Measurements from ENCODE around the gene DKK3.

DNA sequence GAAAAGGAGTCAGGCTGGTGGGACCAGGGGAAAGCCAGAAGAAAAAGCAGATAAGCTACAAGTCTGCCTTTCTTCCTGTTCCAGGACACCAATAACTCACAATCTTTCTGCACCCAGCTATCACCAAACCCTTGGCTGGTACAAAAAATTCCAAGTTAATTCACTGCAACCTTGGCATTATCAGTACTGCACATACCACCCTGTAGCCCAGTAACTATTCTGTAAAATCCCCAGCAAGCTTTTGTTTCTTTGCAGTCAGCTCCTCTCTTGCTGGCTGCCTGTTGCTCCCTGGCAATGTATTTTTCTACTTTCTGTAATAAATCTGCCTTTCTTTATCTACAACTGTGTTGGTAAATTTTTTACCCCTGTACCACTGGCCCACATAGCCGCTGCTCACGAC is 20.7 kb upstream of the DKK3 start:
- TF ChIP-seq, protein P1, sequence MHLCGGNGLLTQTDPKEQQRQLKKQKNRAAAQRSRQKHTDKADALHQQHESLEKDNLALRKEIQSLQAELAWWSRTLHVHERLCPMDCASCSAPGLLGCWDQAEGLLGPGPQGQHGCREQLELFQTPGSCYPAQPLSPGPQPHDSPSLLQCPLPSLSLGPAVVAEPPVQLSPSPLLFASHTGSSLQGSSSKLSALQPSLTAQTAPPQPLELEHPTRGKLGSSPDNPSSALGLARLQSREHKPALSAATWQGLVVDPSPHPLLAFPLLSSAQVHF (CRISPR knock-in tag; IDR thresholded peaks at IDR 0.05) = no peak
- TF ChIP-seq CEBPB (IDR thresholded peaks at IDR 0.05; ENCODE audit: borderline replicate concordance, low read depth, low read length) (no peak), MAFG (CRISPR knock-in tag; IDR thresholded peaks at IDR 0.05) (no peak), ZNF556 (CRISPR knock-in tag; IDR thresholded peaks at IDR 0.05; ENCODE audit: borderline replicate concordance) (no peak), MED1 (CRISPR knock-in tag; IDR thresholded peaks at IDR 0.05) (no peak), MAFK (conservative IDR thresholded peaks at IDR 0.05 in 1 of 2, IDR thresholded peaks at IDR 0.05 in 1 of 2; ENCODE audit: low read length in 2 of 2) (no peak)
- TF ChIP-seq, protein P2, sequence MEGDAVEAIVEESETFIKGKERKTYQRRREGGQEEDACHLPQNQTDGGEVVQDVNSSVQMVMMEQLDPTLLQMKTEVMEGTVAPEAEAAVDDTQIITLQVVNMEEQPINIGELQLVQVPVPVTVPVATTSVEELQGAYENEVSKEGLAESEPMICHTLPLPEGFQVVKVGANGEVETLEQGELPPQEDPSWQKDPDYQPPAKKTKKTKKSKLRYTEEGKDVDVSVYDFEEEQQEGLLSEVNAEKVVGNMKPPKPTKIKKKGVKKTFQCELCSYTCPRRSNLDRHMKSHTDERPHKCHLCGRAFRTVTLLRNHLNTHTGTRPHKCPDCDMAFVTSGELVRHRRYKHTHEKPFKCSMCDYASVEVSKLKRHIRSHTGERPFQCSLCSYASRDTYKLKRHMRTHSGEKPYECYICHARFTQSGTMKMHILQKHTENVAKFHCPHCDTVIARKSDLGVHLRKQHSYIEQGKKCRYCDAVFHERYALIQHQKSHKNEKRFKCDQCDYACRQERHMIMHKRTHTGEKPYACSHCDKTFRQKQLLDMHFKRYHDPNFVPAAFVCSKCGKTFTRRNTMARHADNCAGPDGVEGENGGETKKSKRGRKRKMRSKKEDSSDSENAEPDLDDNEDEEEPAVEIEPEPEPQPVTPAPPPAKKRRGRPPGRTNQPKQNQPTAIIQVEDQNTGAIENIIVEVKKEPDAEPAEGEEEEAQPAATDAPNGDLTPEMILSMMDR (CRISPR knock-in tag; IDR thresholded peaks at IDR 0.05) = no peak

All from HepG2 (cell line).